GM21390 (cell line): ENCODE results near the gene OGDHL.
"Not testable (repeated sequence)": the region's sequence is repeated elsewhere in the genome, so short reads cannot be mapped to it uniquely, and the experiment has no call there.

Experiments used
- ATAC-seq: cut with Tn5 transposase; IDR thresholded peaks from one replicate; pipeline ENCODE4 v1.9.1; 2021; ENCODE audit not compliant: unreplicated experiment

The OGDHL gene

DNA sequence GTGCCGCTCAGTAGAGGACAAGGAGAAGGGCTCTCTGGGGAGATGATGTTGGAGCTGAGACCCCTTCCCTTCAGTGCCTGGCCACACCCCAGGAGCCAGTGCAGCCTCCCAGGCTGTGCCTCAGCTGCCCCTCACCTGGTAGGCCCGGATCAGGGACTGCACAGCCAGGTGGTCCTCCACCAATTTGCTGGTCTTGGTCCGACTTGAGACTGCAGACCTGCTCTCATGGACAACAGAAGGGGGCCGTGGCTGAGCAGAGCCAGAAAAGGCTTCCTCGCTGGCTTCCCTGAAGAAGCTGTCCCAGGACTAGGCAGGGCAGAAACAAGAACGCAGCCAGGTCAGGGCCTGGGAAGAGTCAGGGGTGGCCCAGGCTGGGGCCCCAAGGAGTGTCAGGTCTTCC is 5.5 kb downstream of the OGDHL start:
- no peak for ATAC-seq

DNA sequence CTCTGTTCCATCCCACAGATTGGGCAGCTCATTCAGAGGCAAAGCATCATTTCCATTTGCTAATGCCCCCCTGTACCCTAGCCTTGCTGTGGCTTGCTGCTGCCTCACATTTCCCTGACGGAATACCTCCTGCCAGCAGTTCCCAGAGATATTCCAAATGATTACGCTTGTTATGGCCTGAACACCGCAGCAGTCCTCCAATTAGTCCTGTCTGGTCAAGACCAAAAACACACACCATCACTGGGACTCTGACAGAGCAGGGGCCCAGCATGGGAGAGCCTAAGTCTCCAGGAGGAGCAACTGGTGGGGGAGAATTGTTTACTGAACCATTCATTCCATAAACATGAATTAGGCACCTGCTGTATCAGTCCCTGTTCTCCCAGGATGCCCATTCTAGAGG is 6.1 kb downstream of the OGDHL start:
- ATAC-seq: no peak

DNA sequence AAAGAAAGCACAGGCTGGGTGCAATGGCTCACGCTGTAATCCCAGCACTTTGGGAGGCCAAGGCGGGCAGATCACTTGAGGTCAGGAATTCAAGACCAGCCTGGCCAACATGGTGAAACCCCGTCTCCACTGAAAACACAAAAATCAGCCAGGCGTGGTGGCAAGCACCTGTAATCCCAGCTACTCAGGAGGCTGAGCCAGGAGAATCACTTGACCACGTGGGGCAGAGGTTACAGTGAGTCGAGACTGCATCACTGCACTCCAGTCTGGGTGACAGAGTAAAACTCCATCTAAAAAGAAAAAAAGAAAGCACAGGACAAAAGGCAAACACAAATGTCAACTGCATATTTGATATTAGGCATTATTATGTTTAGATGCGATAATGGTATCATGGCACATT is 7.2 kb downstream of the OGDHL start:
- ATAC-seq: not testable (repeated sequence)

DNA sequence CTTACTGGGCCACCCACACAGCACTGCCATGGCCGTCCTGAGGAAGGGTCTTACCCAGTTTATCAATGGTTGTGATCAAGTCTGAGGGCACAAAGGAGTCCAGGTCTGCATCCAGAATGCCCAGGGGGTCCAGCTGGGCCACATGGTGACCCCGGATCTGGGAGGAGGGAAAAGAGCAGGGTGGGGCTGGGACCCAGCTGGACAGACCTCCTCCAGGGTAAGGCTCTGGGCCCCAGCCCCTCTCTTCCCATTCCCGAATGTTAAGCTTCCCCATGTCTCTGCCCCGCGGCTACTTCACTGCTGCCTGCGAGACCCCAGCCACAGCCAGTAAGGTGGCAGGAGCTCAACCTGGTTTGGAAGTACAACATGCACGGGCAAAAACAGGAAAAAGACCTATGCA is 9.5 kb downstream of the OGDHL start:
- no peak for ATAC-seq

DNA sequence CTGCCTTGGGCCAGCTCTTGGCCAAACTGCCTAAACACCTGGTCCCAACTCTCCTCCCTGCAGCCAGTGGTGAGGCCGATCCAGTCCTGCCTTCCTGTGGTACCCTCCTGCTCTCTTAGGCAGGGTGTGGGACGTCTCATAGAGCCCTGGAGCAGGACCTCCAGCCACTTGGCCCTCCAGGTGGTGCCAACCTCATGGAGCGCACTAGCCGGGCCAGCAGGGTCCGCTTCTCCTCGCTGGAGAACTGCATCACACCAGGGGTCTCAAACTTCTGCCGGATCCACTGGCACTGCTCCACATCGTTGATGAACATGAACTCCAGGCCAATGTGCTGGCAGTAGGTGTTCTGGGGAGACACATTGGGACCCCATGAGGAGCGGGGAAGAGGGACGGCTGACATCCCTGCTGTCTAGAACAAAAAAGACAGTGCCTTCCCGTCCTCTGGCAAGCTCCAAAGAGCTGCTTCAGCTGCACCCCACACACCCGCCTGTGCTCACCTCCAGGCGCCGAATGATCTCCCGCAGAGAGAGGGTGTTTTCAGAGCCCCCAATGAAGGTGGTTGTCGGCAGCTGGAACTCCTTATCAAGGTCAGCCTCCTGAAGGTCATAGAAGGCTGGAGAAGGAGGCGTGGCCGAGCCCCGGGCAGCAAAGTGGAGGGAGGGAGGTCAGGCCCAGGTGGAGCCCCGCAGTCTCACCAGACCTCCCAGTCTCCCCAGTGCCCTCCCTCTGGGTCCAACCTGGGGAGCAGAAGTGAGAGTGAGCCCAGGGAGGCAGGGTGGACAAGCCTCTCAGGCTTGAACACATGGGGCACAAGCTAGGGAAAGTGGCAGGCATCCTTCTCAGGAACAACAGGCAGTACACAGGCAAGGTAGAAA is 10.2 kb downstream of the OGDHL start:
- no peak for ATAC-seq

DNA sequence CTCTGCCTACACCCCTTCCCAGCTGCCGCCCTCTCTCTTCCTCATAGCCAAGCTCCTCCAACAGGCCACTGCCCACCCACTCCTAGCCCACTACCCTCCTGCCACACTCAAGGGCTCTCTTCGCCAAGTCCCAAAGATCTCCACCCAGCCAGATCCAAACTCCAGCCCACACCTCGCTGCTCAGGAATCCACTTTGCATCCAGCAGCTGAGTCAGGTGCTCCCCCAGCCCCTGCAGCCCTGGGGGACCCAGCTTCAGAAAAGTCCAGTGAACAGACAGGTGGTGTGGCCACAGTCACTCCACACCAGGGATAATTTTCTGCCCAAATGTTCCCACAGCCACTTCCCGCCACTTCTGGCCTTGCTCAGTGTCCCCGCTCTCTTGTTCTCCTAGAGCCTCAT is 10.9 kb downstream of the OGDHL start:
- ATAC-seq: no peak

DNA sequence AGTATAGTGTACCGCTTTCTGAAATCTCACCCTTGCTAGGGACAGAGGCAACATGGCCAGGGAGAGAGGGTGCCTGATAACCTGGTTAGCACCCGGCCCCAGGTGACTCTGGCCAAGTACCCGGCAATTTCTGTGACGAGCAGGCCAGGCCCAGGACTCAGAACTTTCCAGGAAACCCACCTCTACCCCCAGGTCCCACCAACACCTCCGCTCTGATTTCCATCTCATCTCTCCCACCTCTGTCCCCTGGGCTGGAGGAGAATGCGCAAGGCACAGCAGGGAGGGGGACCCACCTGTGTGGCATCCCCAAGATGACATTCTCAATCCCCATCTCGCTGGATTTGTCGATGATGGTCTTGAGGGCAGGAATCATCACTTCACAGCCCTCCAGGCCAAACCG is 11.6 kb downstream of the OGDHL start:
- no peak for ATAC-seq

DNA sequence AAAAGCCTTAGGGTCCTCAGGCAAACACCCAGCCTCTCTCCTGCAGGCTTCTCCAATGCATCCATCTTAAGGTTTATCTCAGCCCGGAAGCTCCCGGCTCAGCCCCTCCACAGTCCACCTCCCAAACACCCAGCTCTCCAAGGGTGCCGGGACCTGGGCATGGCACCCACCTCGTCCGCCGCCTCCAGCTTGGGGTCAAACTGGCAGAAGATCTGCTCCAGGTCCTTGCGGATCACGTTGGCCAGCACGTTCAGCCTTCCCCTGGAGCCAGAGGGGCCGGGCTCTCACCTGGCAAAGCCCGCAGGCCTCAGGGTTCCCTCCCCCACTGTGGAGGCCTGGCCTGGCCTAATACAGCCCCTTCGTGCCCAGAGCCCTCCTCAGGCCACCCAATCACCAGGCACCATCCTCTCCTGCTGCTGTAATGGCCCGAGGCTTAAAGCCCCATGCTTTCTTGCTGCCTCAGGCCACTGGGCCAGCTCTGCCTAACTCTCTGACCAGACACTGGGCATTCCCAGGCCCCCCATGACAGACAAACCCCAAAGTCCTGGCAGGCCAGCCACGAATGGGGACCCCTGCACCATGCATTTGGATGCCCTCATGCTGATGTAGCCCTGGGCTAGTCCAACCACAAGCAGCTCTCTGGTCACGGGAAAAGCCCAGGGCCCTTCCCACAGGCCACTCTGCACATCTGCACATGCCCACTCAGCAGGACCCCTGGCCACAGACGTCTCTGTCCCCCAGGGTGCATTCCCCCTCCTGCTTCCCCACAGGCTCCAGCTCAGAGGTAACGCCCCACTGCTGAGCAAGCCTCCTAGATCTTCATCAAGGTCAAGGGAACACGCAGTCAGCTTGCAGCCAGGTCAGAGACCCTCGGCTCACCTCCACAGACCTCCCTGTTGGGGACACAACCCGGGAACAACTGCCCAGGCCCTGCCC is 12.3 kb downstream of the OGDHL start:
- no peak for ATAC-seq

DNA sequence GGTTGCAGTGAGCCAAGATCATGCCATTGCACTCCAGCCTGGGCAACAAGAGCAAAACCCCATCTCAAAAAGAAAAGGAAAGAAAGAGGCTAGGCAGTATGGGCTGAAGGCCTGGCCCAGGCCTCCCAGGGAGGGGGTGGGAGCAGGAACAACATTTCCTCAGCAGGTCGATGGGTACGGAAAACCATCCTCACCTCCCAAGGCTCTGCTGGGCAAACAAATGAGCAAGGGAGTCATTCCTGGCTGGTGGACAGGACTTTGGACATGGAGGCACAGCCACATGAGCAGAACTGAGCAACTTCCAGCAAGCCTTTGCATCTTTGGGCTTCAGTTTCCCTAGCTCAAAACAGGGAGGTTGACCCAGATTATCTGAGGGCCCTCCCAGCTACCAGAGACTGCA is 13.0 kb downstream of the OGDHL start:
- no peak for ATAC-seq

DNA sequence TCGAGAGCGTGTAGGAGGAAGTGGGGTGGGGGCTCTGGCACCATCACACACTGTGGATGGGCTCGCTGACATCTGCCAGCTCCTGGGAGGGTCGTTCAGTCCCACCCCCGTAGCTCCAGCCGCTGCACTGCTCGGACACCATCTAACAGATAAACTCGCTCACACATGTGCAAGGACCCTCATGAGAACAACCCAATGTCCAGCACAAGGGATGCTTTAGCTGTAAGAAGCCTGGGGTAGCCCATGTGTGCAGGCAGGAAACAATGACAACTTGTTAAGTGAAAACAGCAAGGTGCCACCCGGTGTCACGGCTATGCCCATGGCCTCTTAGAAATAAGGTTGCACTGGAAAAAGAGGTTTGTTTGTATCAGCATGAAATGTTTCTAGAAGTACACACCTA is 14.1 kb downstream of the OGDHL start:
- no peak for ATAC-seq

DNA sequence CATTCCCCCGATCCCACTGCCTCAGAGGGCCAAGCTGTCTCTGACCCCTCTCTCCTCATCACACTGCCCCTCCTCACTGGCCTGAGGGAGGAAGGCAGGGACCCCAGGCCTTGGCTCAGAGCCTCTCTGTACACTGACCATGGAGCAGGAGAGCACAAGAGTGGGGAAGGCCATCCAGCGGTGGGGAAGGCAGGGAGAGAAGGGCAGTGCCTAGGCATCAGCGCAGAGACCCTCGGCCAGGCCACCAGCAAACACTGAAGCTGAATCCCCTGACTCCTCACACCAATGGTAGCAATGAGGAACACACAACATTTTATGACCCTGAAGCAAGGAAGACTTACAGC is 14.8 kb downstream of the OGDHL start:
- no peak for ATAC-seq

DNA sequence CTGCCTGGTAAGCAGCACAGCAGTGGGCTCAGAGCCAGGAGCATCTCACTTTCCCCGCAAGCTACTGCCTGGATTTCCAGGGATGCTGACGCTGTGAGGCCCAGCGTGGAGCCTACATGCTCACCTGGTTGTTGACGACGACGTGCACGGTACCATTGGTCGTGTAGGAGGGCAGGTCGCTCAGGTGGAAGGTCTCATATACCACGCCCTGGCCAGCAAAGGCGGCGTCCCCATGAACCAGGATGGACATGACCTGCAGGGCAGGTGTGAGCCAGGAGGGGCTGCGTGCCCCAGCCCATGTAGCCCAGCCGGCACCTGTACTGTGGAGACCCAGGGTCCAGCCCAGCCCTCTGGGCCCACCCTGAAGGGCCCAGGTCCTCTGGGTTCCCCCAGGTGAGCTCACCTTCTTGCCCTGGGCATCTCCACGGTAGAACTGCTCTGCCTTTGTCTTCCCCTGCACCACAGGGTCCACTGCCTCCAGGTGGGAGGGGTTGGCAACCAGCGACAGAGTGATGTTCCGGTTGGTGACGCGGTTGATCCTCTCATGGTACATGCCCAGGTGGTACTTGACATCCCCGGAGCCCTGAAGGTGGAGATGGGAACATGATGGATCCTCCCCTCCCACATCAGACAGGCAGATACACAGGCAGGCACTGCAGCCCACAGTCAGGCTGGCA is 15.4 kb downstream of the OGDHL start:
- no peak for ATAC-seq

DNA sequence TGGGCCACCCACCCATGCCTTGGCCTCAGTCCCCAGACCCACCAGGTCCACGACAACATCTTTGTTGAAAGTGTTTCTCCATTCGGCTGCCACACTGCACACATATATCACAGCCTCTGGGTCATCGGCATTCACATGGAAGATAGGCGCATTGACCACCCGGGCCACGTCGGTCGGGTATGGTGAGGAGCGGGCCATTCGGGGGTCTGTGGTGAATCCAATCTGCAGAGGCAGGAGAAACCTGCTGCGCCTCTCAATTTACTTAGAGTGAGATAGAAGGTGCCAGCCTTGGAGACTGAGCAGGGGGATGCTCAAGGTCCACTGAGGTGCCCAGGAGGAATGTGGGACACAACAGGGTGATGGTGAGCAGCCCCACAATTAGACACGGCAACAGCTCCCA is 16.4 kb downstream of the OGDHL start:
- no peak for ATAC-seq

DNA sequence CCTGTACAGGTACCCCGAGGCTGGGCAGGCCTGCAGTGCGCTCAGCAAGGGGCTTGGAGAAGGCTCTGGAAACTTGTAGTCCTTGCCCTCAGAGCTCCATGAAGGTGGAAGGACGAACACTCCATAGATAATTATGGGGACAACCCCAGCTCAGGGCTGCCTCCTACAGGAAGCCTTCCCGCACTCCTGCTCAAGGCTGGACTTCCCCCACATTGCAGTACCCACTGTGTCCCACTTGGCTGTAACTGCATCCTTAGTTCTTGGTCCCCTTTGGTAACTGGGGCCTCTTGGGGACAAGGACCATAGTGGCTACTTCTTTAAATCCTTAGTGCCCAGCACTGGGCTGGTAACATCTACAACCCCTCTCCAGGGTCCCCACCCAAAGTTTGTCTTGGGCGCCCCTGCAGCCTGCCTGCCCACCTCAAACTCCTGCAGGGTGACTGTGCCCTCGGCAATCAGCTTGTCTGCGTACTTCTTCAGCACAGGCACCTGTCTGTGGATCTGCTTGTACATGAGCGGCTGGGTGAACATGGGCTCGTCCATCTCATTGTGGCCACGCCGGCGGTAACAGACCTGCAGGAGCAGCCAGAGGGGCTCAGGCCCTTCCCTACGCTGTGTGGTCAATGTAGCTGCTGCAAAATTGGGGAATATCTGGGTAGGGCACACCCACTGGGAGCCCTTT is 17.1 kb downstream of the OGDHL start:
- no peak for ATAC-seq

DNA sequence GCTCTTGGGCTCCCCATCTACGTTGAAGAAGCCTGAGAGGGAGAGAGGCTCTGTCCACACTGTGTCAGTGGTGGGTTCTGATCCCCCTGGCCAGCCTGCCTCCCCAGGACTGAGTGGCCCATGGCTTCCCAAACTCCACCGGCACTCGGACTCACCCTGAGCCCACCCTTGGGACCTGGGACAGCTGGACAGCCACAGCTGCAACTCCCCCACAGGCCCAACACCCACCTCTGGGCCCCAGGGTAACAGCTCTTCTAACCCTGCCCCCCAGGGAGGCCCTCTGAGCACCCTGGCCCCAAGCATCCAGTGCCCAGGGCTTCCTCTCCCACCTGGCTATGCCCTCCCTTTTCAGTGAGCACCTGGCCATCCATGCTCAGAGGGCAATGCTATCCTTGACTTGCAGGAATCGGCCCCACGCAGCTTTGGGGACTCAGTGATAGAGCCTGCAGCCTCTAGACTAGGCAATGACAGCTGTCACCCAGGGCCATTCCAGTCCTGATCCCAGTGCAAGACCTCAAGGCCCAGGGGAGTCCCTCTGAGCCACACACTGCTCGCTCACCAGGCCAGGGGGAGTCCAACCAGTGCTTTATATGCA is 17.9 kb downstream of the OGDHL start:
- no peak for ATAC-seq

DNA sequence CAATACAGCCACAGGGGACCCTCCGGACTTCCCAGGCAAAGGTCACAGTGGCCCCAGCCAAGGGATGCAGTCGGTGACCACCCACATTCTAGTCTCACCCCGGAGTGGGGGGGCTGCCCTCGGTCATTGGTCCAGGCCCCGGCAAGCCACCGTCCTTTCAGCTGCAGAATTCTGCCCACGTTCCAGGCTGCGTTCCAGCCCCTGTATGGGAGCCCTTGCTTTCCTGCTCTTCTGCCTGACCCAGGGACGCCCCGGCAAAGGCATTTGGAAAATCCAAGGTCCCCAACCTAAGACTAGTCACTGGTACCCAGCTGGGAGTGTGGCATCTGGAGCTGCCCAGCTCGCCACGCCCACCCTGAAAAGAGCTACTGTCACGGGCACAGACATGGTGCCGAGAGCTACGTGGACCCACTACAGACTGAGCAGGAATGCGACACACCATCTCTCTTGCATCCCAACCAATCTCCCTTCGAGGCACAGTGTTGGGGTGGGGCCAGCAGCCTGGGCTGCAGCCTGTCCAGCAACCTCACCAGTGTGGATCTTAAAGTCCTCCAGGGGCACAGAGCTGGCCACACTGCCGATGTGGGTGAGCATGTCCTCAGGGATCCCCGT is 18.6 kb downstream of the OGDHL start:
- no peak for ATAC-seq

DNA sequence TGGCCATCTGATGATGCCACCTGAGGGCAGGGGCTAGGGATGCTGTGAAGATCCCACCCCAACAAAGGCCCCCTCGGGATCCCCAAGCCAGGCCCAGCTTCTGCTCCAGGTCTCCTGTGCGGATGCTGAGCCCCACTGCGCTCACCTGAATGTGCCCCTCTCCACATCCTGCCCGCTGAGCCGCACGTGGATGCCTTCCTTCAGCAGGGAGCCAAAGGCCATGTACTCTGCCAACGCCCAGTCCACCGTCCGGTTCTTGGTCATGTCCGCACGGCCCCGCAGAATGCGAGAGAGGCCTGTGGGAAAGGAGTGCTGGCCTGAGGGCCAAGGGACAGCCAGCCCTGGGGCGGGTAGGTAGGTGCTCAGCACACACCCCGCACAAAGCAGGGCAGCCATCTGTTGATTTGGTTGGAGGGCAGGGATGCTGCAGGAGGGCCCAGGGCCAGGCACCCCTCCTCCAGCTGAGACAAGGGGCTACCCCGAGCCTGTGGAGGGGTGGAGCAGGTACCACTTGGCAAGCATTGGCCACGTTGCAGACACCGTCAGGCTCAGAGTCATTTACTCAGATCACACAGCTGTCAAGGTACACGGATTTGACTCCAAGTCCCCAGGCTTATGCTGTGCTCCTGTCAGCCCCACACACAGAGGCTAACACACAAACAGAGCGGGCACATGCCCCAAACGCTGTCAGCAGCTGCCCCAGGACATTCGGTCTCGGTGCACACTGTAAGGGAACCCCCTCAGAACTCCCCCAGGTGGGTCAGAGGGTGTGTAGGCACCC is 19.2 kb downstream of the OGDHL start:
- ATAC-seq: no peak

DNA sequence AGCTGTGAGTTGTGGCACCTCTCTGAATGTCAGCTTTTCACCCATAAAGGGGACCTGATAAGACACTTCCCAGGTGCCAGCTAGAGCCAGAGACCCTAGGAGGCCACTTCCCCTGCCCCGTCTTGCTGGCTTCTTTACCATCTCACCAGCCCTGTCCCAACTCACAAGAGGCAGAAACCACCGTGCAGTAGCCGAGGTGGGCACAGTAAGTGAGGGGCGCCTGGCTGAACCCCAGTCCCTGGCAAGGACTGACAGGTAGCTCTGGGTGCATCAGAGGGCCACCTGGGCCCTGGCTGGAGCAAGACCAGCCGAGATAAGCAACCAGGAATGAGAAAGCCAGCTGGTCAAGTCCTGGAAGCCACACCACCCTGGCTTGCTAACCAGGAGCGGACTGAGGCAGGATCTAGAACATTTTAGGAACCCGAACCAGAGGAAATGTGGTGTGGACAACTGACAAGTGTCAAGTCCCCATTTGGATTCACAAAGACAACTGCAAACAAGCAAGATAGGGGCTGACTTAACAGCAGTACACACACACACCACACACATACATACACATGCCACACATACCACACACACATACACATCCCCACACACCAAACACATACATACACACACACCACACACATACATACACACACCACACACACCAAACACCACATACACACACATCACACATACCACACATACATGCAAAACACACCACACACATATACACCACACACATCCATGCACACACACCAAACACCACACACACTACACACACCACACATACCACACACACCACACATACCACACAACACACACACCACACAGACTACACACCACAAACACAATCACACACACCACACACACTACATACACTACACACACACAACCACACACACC is 20.8 kb downstream of the OGDHL start:
- ATAC-seq: no peak
